Activated T-cell treated with anti-CD3 and anti-CD28 coated beads for 48 hours (primary cell): ENCODE data around the gene TCF15.

Experiments used
- DNase-seq: peaks from one replicate; pipeline ENCODE4 v3.0.0-alpha.2; 2020; ENCODE audit warnings: low read depth

The TCF15 gene

GRCh38 chr20:611047-611842, 1.1 kb upstream of the TCF15 start:
- DNase-seq: no peak

GRCh38 chr20:609371-609964, 641 bp downstream of the TCF15 start:
- no peak for DNase-seq

- DNase-seq: no peak
Measured at GRCh38 chr20:608970-609369, 1.1 kb downstream of the TCF15 start.

GRCh38 chr20:607476-607875, 2.6 kb downstream of the TCF15 start:
- DNase-seq: no peak

GRCh38 chr20:605237-605636, 4.9 kb downstream of the TCF15 start:
- no peak for DNase-seq

GRCh38 chr20:603116-603640, 6.9 kb downstream of the TCF15 start:
- DNase-seq: no peak

- no peak for DNase-seq
Measured at GRCh38 chr20:602111-602970, 7.8 kb downstream of the TCF15 start.

GRCh38 chr20:600736-601135, 9.4 kb downstream of the TCF15 start:
- DNase-seq: no peak

- DNase-seq: no peak
Measured at GRCh38 chr20:600141-600540, 10.0 kb downstream of the TCF15 start.

GRCh38 chr20:598133-598850, 11.8 kb downstream of the TCF15 start:
- DNase-seq: no peak

GRCh38 chr20:597560-597959, 12.5 kb downstream of the TCF15 start:
- DNase-seq: no peak

- no peak for DNase-seq
Measured at GRCh38 chr20:595330-596308, 14.5 kb downstream of the TCF15 start.

- no peak for DNase-seq
Measured at GRCh38 chr20:592506-592905, 17.6 kb downstream of the TCF15 start.

- no peak for DNase-seq
Measured at GRCh38 chr20:591941-592340, 18.2 kb downstream of the TCF15 start.

GRCh38 chr20:588932-589672, 21.0 kb downstream of the TCF15 start:
- no peak for DNase-seq

- DNase-seq: no peak
Measured at GRCh38 chr20:588476-588875, 21.6 kb downstream of the TCF15 start.

- DNase-seq: no peak
Measured at GRCh38 chr20:584971-585301, 25.2 kb downstream of the TCF15 start.

- no peak for DNase-seq
Measured at GRCh38 chr20:584161-584970, 25.7 kb downstream of the TCF15 start.

GRCh38 chr20:582204-582603, 27.9 kb downstream of the TCF15 start:
- DNase-seq: no peak
